Measurements from ENCODE around the gene CNTNAP2.

CNTNAP2 gene

GRCh38 chr7:148129023-148129422 is 2012.4 kb downstream of the CNTNAP2 start:
- no peak for DNase-seq (ENCODE audit: low read depth, low spot score)

GRCh38 chr7:148135116-148135515 is 2018.5 kb downstream of the CNTNAP2 start:
- DNase-seq (ENCODE audit: low read depth, low spot score), result no peak

DNA sequence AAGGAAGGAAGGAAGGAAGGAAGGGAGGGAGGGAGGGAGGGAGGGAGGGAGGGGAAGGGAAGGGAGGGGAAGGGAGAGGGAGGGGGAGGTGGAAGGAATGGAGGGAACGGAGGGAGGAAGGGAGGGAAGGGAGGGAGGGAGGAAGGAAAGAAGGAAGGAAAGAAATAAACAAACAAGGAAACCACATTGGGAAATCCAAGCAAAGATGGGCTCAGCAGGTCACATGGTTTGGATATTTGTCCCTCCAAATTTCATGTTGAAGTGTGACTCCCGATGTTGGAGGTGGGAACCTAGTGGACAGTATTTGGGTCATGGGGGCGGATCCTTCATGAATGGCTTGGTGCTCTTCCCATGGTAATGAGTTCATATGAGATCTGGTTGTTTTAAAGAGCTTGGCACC is 2019.4 kb downstream of the CNTNAP2 start:
- DNase-seq (ENCODE audit: low read depth, low spot score), result no peak

GRCh38 chr7:148142660-148143248 is 2026.2 kb downstream of the CNTNAP2 start:
- no peak for DNase-seq (ENCODE audit: low read depth, low spot score)

DNA sequence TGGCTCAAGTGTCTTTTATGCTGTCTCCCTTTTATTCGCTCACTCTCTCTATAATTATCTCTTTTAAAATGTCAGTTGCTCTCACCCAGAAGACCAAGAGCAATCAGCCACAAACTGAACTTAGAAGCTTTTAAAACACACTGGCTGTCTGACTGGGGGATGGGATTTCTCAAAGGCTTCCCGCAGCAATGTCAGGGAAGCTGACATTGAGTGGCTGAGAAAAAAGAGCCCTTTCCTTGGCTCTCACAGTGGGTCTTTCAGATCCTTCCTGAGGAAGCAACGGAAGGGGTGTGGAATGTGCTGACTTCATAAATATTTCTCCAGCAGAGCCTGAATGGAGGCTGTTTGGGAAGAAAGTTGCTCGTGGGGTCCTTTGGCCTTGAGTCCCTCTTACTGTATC is 2028.2 kb downstream of the CNTNAP2 start:
- DNase-seq (ENCODE audit: low read depth, low spot score), result no peak

DNA sequence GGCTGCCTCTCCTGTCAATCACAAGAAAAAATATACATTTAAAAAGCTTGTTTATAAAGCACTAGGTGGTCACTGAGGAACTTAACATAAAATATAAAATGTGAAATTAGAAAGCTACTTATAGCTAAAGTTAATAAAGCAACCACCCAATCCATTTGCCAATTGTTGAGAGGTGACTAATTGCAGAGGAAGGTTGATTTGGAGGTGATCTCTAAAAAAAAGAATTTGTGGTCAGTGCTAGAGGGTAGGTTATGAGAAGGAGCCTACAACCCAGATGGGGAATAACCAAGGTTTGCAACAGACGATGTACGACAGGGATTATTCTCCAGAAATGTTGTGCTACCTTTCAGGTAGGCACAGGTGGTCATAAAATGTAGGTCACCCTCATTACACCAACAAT is 2029.7 kb downstream of the CNTNAP2 start:
- DNase-seq (ENCODE audit: low read depth, low spot score), result no peak

- DNase-seq (ENCODE audit: low read depth, low spot score), result no peak
These were observed 2030.8 kb downstream of the CNTNAP2 start for GRCh38 chr7:148147438-148147837.

DNA sequence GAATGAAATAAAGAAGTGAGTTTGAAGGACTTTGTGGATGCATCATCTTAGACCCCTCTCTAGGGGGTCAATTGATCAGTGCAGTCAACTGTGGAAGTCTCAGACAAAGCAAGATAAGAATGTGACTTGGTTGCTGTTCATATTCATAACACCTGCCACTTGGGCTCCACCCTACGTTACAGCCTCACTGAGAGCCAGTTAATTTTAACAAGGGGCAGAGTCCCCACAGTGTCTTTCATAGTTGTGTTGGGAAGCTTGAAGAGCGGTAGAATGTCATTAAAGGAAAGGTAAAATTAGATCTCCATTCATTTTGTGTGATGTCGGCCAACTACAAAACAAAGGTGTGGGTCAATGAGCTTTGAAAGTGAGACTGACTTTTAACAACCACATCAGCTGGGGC is 2031.9 kb downstream of the CNTNAP2 start:
- DNase-seq (ENCODE audit: low read depth, low spot score), result no peak

- no peak for DNase-seq (ENCODE audit: low read depth, low spot score)
These were observed 2033.1 kb downstream of the CNTNAP2 start for GRCh38 chr7:148149730-148150129.

GRCh38 chr7:148151778-148152177 is 2035.2 kb downstream of the CNTNAP2 start:
- DNase-seq (ENCODE audit: low read depth, low spot score), result no peak

- no peak for DNase-seq (ENCODE audit: low read depth, low spot score)
These were observed 2037.1 kb downstream of the CNTNAP2 start for GRCh38 chr7:148153616-148154284.

DNA sequence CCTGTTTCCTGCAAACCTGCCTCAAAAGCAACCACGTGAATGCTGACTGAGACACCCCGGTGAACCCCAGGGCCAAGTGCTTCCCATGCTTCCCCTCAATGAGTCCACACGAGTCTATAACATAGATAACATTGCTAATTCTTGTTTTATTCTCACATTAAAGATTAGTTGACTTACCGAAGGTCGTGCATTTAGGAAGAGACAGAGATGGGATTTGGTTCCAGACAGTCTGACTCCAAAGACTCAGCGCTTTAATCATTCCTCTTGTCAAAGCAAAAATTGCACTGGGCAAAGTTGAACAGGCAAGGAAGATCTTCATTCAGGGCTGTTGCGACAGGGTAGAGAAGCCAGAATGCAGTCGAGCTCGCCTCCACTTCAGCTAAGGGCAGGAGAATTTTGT is 2038.4 kb downstream of the CNTNAP2 start:
- no peak for DNase-seq (ENCODE audit: low read depth, low spot score)

DNA sequence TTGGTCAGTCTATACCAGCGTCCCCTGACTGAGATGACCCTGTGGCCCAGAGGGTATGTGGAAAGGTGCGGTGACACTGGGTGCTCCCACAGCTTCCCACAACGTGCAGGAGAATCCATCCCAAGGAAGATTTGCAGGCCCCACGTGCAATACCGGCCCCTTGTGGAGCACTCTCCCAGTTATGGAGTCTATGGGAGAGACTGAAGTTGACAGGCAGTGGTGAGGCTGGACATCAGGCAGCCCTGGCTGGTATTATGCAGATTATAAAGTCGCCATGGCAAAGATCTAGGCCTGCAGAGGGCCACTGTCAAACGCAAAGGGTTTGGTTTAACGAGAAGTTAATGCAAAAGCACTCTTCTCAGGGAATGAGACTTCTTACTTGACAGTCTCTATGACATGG is 2039.2 kb downstream of the CNTNAP2 start:
- no peak for DNase-seq (ENCODE audit: low read depth, low spot score)

GRCh38 chr7:148156233-148156632 is 2039.6 kb downstream of the CNTNAP2 start:
- DNase-seq (ENCODE audit: low read depth, low spot score), result no peak

- DNase-seq (ENCODE audit: low read depth, low spot score), result no peak
These were observed 2042.7 kb downstream of the CNTNAP2 start for GRCh38 chr7:148159331-148159730.

DNA sequence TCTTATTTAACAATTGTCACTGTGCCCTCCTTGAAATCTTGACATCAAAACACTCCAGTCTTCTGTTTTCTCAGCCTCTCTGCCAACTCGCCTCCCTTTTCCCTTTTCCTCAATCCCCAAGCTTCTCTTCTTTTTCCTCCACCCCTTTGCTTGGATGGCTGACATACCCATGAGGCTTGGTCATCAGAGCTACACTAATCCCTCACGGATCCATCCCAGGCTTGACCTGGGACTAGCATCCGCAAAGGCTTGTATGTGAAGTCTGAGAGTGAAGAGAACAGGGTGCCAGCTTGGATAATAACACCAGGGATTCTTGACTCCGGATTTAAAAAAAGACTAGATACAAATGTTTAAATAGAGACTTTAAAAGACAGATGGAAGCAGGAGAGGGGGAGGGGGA is 2045.2 kb downstream of the CNTNAP2 start:
- no peak for DNase-seq (ENCODE audit: low read depth, low spot score)

DNA sequence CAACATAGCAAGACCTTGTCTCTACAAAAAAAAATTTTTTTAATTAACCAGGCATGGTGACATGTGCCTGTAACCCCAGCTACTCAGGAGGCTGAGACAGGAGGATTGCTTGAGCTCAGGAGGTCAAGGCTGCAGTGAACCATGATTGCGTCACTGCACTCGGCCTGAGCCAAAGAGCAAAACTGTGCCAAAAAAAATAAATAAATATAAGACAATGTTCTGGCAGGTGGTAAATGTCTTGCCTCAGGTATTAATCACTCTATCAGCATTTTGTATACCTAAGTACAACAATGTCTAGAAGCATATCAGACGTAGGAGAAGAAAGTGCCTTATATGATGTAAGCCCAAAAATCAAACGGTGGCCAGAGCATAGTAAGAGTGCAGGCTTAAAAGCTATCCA is 2046.2 kb downstream of the CNTNAP2 start:
- DNase-seq (ENCODE audit: low read depth, low spot score), result no peak

DNA sequence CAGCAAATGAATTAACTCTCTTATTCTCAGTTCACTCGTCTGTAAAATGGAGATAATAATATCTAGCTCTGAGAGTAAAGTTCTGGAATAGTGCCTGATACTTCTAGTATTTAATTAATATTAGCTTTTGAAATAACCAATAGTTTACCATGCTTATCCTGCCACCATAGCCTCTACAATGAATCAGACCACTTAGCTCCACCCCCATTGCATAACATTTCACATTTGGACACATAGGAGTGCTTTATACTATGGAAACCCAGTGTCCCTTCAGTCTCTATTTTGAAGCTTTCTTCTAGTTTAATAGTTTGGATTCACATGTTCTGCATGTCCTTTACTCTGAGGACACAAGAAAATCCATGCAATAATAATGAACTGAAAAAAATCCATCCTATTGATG is 2046.6 kb downstream of the CNTNAP2 start:
- no peak for DNase-seq (ENCODE audit: low read depth, low spot score)

- DNase-seq (ENCODE audit: low read depth, low spot score), result no peak
These were observed 2056.3 kb downstream of the CNTNAP2 start for GRCh38 chr7:148172920-148173319.

- DNase-seq (ENCODE audit: low read depth, low spot score), result no peak
These were observed 2056.8 kb downstream of the CNTNAP2 start for GRCh38 chr7:148173369-148173768.

DNA sequence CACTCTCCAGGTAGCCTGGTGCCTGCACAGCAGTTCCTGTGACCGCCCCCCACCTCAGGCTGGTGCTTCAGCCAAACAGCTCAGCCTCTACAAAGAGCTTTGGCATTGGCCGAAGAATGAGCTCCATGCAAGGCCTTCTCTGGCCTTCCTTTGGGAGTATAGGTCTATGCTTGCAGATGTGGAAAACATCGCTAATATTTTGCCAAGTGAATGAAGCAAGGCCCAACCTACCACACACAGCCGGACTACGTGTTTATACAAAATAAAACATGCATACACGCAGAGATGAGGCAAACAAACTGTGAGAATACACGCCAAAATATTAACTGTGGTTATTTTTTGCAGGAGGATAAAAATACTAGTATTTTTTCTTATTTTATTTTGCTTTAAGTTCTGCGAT is 2057.8 kb downstream of the CNTNAP2 start:
- DNase-seq (ENCODE audit: low read depth, low spot score), result no peak

DNA sequence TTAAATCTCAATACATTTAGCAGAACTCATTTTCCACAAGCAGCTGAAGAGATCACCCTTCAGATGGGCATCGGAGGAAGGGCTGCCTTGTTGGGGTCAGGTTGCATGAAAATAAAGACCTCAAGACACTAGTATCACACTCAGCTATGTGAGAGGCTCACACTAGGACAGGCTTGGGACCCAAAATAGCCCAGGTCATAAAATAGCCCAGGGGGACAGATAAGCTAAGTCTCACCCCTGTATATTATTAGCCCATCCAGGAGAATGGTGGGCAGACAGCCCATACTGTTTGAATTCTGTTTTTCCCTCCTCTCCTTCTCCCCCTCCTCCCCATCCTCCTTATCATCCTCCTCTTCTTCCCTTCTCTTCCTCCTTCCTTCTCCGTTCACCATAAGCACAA is 2058.9 kb downstream of the CNTNAP2 start:
- DNase-seq (ENCODE audit: low read depth, low spot score), result no peak

DNA sequence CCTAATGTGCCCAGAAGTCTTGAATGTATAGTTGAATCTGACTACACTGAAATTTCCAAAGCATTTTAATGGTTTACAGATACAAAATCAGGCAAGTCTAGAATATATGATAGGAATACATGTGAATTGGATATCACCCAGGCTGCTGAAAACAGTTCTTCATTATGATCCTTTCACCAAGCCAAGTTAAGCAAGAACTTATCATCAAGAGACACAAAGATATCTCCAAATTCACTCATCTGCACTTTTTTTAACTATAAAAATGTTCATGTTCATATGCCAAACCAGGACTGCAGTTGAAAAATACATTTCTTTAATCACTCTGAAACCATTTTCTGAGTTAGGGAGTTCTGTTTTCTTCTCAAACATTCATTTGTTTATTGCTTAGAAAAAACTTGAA is 2061.4 kb downstream of the CNTNAP2 start:
- DNase-seq (ENCODE audit: low read depth, low spot score), result no peak

DNA sequence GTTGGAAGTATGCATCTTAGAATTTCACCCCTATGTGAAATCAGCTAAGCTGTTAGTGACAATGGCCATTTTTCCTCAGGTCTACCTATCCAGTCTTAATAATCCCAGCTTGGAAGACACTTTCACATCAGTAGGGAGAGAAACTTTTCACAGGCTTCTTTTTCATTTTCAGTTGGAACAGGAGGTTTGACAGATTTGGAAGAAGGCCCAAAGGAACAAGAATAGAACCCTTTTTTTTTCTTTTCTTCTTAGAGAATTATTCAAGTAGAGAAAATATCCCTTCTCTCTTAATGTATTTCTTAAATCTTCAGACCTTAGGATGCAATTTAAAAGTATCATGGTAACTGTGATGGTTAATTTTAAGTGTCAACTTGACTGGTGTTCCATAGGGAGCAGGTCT is 2063.5 kb downstream of the CNTNAP2 start:
- no peak for DNase-seq (ENCODE audit: low read depth, low spot score)

All from brain pericyte (primary cell).